Tibial nerve (tissue), 3 donors: ENCODE data around the gene SFPQ.

Source experiments
- POLR2A ChIP-seq, 2 donors: fragments of 450-650 bp; IDR thresholded peaks; one replicate each; pipeline ENCODE4 v1.6.1; 2017; ENCODE audit warnings: antibody characterized with exemption in 2 of 2, mild to moderate bottlenecking in 2 of 2, moderate library complexity in 2 of 2
- TF ChIP-seq, protein P1 (sequence below), 5 experiments: fragments of 200-600 bp in 3 of 5; fragments of 450-650 bp in 2 of 5; sonication (generic) in 3 of 5; IDR thresholded peaks; one replicate each; pipeline ENCODE4 v1.5.1; 2016 to 2019; ENCODE audit warnings: antibody characterized with exemption in 5 of 5, mild to moderate bottlenecking in 3 of 5, moderate library complexity in 2 of 5

DNA sequence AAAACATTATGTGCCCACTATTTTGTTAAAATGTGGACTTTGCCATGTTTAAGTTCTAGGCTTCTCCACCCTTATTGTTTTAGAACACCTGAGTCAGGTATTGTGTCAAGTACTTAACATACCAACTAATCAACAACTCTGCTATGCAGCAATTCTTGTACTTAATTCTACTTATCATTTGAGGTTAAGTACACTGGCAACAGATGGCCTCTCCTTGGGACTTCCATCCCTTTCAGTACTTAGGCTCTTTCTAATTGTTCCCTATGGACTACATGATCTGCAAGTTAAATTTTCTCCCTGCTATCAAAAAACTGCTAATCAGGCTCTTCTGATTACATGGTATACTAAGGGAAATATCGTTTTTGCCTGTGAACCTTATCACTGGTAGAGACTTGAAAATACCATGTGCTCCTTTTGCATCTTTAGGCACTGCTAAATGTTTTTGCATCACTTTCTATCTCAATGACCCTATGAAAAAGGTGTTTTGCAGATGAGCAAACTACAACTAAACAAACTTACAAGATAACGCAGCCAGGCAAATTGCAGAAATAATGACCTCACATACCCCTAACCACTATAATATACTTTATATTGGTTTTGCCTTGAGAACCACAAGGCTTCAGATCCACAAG, 18.9 kb downstream of the SFPQ start:
- no peak for TF ChIP-seq POLR2A (IDR thresholded peaks at IDR 0.05)
- TF ChIP-seq, protein P1, sequence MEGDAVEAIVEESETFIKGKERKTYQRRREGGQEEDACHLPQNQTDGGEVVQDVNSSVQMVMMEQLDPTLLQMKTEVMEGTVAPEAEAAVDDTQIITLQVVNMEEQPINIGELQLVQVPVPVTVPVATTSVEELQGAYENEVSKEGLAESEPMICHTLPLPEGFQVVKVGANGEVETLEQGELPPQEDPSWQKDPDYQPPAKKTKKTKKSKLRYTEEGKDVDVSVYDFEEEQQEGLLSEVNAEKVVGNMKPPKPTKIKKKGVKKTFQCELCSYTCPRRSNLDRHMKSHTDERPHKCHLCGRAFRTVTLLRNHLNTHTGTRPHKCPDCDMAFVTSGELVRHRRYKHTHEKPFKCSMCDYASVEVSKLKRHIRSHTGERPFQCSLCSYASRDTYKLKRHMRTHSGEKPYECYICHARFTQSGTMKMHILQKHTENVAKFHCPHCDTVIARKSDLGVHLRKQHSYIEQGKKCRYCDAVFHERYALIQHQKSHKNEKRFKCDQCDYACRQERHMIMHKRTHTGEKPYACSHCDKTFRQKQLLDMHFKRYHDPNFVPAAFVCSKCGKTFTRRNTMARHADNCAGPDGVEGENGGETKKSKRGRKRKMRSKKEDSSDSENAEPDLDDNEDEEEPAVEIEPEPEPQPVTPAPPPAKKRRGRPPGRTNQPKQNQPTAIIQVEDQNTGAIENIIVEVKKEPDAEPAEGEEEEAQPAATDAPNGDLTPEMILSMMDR (IDR thresholded peaks at IDR 0.05): no peak
